ENCODE data around the gene MIOX. TPM values are rescaled to one million over a fixed set of nuclear protein-coding genes. Genes with fewer than 3 reads are reported as not detected.

The MIOX gene
- total RNA-seq, 4 donors from 2014 or later = 2.1 to 11.3 (median 4.7) TPM

DNA sequence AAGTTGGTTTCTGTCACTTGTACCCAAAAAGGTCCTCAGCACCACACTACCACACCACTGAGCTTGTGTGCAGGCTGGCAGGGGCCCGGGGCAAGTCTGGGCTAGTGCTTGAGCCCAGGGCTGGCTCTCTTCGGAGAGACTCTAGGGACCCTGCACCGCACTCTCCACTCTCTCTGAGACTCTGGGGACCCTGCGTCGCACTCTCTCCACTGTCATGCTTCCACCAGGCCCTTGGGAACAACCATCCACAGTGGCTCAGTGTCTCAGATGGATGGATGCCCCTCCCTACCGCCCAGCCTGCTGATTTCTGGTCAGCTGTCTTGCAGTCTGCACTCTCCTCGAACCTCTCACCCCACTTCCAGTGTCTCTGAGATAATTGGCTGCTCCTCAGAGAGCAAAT is 9.8 kb upstream of the MIOX start:
- WGBS, 2 donors = 85 to 87% methylated on average over 7 of the region's 7 CpGs
- DNase-seq = no peak
- H3K4me1 ChIP-seq = peaks cover 40 to 47% of the 10 kb centered on the region in 2 donors
- H3K27ac ChIP-seq = no peak overlapping the region
- no peaks in the 10 kb centered on the region for H3K9me3 ChIP-seq
- no peaks in the 10 kb centered on the region for H3K36me3 ChIP-seq
- TF ChIP-seq POLR2A (IDR thresholded peaks at IDR 0.05) = no peak
- TF ChIP-seq, protein P1, sequence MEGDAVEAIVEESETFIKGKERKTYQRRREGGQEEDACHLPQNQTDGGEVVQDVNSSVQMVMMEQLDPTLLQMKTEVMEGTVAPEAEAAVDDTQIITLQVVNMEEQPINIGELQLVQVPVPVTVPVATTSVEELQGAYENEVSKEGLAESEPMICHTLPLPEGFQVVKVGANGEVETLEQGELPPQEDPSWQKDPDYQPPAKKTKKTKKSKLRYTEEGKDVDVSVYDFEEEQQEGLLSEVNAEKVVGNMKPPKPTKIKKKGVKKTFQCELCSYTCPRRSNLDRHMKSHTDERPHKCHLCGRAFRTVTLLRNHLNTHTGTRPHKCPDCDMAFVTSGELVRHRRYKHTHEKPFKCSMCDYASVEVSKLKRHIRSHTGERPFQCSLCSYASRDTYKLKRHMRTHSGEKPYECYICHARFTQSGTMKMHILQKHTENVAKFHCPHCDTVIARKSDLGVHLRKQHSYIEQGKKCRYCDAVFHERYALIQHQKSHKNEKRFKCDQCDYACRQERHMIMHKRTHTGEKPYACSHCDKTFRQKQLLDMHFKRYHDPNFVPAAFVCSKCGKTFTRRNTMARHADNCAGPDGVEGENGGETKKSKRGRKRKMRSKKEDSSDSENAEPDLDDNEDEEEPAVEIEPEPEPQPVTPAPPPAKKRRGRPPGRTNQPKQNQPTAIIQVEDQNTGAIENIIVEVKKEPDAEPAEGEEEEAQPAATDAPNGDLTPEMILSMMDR (IDR thresholded peaks at IDR 0.05) = no peak
- H3K4me3 ChIP-seq (replicated peaks in 1 of 3) = no peak overlapping the region
- intact Hi-C loops (cut with DNase I) = no loop called here
- H3K27me3 ChIP-seq = no peaks in the 10 kb centered on the region

DNA sequence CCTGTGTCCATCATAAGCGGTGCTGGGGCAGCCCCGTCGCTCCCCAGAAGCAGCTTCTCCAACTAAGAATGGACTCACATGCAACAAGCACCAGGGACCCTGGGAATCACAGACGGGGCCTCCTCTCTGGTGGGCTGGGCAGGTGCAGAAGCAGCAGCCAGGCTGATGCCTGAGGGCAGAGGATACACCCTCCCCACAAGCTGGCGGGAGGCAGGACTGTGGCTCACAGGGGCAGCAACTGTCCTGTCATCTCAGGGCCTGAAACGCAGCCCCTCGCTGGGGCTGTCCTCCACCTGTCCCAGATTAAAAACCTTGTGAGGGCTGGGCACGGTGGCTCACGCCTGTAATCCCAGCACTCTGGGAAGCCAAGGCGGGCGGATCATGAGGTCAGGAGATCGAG is 8.7 kb upstream of the MIOX start:
- intact Hi-C loops (cut with DNase I) = no loop called here
- Histone ChIP-seq H3K9me3 (no peaks in the 10 kb centered on the region), H3K27me3 (no peaks in the 10 kb centered on the region), H3K4me3 (replicated peaks in 1 of 3) (no peak overlapping the region), H3K36me3 (no peaks in the 10 kb centered on the region), H3K4me1 (peaks cover 38 to 46% of the 10 kb centered on the region in 2 donors), H3K27ac (no peak overlapping the region)
- TF ChIP-seq POLR2A (IDR thresholded peaks at IDR 0.05) = no peak
- TF ChIP-seq, protein P1 (IDR thresholded peaks at IDR 0.05) = no peak
- 89 to 97% methylated on average over 12 of the region's 12 CpGs for WGBS, 2 donors
- DNase-seq = no peak

DNA sequence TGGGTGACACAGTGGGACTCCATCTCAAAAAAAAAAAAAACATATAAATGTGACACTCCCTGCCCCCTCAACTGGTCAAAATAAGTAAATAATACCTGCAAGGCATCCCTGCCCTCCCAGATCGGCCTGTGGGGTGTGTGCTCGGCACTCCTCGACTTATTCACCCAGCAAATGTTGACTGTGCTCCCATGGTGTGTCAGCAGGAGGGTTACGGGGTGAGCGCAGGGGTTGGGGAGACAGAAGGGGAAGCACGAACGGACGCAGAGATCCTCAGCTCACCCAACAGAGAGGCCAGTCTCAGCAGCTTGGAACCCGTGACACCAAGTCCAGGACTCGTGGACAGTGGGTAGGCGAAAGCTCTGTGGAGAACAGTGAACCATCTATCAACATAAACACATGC is 6.9 kb upstream of the MIOX start:
- Histone ChIP-seq H3K9me3 (no peaks in the 10 kb centered on the region), H3K27me3 (no peaks in the 10 kb centered on the region), H3K27ac (peak overlapping the region; percentile 12 to 92 (median 24)), H3K36me3 (no peaks in the 10 kb centered on the region), H3K4me1 (peaks cover 39 to 51% of the 10 kb centered on the region in 2 donors), H3K4me3 (replicated peaks in 1 of 3) (no peak overlapping the region)
- 35 to 38% methylated on average over 11 of the region's 11 CpGs for WGBS, 2 donors
- intact Hi-C loops (cut with DNase I) = no loop called here
- DNase-seq = peak; percentile 57 to 59
- TF ChIP-seq, protein P1 (IDR thresholded peaks at IDR 0.05) = no peak
- peak in 1 of 2 donors; percentile 28 for TF ChIP-seq POLR2A (IDR thresholded peaks at IDR 0.05)

DNA sequence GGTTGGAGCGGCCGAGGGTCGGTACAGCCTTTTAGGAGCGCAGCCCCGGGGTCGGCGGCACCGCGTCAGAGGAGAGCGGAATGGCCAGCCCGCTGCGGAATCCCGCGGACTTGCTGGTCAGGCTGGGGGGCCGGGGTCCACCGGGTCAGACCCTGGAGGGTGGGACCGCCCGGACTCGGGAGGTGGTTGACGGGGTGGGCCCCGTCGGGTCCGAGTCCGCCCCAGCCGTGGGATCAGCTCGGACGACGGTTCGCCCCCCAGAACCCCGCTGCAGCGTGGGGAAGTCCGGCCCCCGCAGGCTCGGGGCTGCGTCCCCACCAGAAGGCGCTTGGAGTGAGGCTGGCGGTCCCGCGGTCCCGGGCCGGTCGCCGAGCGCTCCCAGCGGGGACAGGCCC is 5.6 kb upstream of the MIOX start:
- WGBS, 2 donors = 30% methylated on average over 2 of the region's 45 CpGs; no CpG with 5 or more reads in 1 of the 2 donors
- no peaks in the 10 kb centered on the region for H3K36me3 ChIP-seq
- H3K4me1 ChIP-seq = peaks cover 46 to 56% of the 10 kb centered on the region in 2 donors
- H3K9me3 ChIP-seq = no peaks in the 10 kb centered on the region
- no peak for DNase-seq
- intact Hi-C loops (cut with DNase I) = no loop called here
- H3K27me3 ChIP-seq = no peaks in the 10 kb centered on the region
- TF ChIP-seq, protein P1 (IDR thresholded peaks at IDR 0.05) = no peak
- TF ChIP-seq POLR2A (IDR thresholded peaks at IDR 0.05) = no peak
- H3K4me3 ChIP-seq (replicated peaks in 1 of 3) = peak overlapping the region; percentile 24 to 58 (median 54)
- H3K27ac ChIP-seq = peak overlapping the region; percentile 73 to 92 (median 86)

DNA sequence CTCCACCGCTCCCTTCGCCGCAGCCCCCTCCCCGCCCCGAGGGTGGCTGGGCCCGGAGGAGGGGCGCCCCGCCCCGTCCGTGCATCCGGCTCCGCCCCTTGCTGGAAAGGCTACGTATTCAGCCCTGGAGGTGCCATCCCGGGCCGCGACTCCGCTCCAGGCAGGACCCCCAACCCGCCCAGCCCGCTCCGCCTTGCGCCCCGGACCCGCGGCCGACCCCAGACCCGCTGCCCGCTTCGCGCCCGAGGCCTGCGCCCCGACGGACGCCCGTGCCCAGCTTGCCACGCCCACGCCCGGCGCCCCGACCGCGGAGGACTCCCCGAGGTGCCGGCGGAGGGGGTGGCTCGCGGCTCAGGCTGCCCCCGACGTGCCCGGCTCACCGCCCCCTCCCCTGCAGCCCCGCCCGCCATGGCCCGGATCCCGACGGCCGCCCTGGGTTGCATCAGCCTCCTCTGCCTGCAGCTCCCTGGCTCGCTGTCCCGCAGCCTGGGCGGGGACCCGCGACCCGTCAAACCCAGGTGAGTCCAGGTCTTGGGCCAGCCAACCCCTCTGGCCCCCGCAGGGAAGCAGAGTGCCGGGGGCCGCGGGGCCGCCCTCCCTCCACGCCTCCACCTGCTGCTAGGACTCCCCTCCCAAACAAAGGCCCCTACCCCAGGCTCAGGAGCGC is 5.1 kb upstream of the MIOX start, which contains the start of gene ADM2:
TSS of gene ADM2 (plus strand) at position 104 of the 667 bp plus-strand sequence. CDS start at position 409, 305 bp downstream.
- Histone ChIP-seq H3K27ac (peak within 1 kb of the TSS; percentile 73 to 92 (median 86)), H3K4me3 (replicated peaks in 1 of 3) (peak within 1 kb of the TSS; percentile 24 to 58 (median 54)), H3K36me3 (no peaks in the 10 kb centered on the region), H3K27me3 (no peaks in the 10 kb centered on the region), H3K9me3 (no peaks in the 10 kb centered on the region), H3K4me1 (peaks cover 51 to 61% of the 10 kb centered on the region in 2 donors)
- 0 to 5% methylated on average over 4 to 13 of the region's 70 CpGs for WGBS, 2 donors
- intact Hi-C loops (cut with DNase I) = no loop called here
- TF ChIP-seq POLR2A (IDR thresholded peaks at IDR 0.05) = peak in 1 of 2 donors; percentile 50
- TF ChIP-seq, protein P1 (IDR thresholded peaks at IDR 0.05) = no peak
- DNase-seq = peak; percentile 68
